Neuronal stem cell (in vitro differentiated cells): Measurements from ENCODE around the gene INO80C.

Source experiments
- DNase-seq: peaks from one replicate; pipeline ENCODE4 v3.0.0-alpha.2; 2013; ENCODE audit warnings: low spot score
- H2AFZ ChIP-seq: one replicate; pipeline ENCODE4 v1.6.1; 2013; ENCODE audit warnings: mild to moderate bottlenecking, low read length, inconsistent platforms
- H2AK5ac ChIP-seq: 2 replicates; pipeline ENCODE4 v1.6.1; 2013; ENCODE audit warnings: low read depth, mild to moderate bottlenecking, inconsistent platforms, low read length, moderate library complexity, mixed read lengths
- H2BK120ac ChIP-seq: 2 replicates; pipeline ENCODE4 v1.6.1; 2013; ENCODE audit warnings: low read depth, mild to moderate bottlenecking, inconsistent platforms, low read length, moderate library complexity, mixed read lengths
- H2BK12ac ChIP-seq: one replicate; pipeline ENCODE4 v1.6.1; 2013; ENCODE audit warnings: low read length, inconsistent platforms
- H2BK15ac ChIP-seq: 2 replicates; pipeline ENCODE4 v1.6.1; 2013; ENCODE audit warnings: mild to moderate bottlenecking, low read length, inconsistent platforms, mixed read lengths
- H2BK5ac ChIP-seq: one replicate; pipeline ENCODE4 v1.6.1; 2013; ENCODE audit warnings: inconsistent platforms, mild to moderate bottlenecking, low read length, moderate library complexity
- H3K14ac ChIP-seq: one replicate; pipeline ENCODE4 v1.6.1; 2013; ENCODE audit warnings: low read length, inconsistent platforms
- H3K18ac ChIP-seq: 2 replicates; pipeline ENCODE4 v1.6.1; 2013; ENCODE audit warnings: low read length, inconsistent platforms
- H3K23ac ChIP-seq: 2 replicates; pipeline ENCODE4 v1.6.1; 2013; ENCODE audit warnings: low read depth, mild to moderate bottlenecking, mixed read lengths, low read length, inconsistent platforms; ENCODE audit not compliant: poor library complexity
- H3K27ac ChIP-seq: replicated peaks from 3 replicates; pipeline ENCODE4 v1.5.1; 2013; ENCODE audit warnings: low read length, inconsistent platforms
- H3K27me3 ChIP-seq, 3 experiments: 2 replicates each; pipeline ENCODE4 v1.6.1; 2013; ENCODE audit warnings: low read length in 3 of 3, mild to moderate bottlenecking in 2 of 3, inconsistent platforms in 1 of 3, low read depth in 1 of 3, mixed read lengths in 1 of 3, moderate library complexity in 1 of 3; ENCODE audit not compliant: control insufficient read depth in 3 of 3, insufficient read depth in 3 of 3
- H3K36me3 ChIP-seq, 2 donors: replicated peaks in 1 of 2; 2 replicates each; pipeline ENCODE4 v1.6.1; 2013; ENCODE audit warnings: low read length in 2 of 2; ENCODE audit not compliant: control insufficient read depth in 2 of 2, insufficient read depth in 2 of 2
- H3K4ac ChIP-seq: 2 replicates; pipeline ENCODE4 v1.6.1; 2013; ENCODE audit warnings: inconsistent platforms, mild to moderate bottlenecking, low read length, moderate library complexity
- H3K4me1 ChIP-seq, 2 donors: 1 replicate in 1 of 2; 2 replicates in 1 of 2; pipeline ENCODE4 v1.6.1; 2013; ENCODE audit warnings: low read length in 2 of 2, low read depth in 1 of 2; ENCODE audit not compliant: control insufficient read depth in 2 of 2, insufficient read depth in 1 of 2
- H3K4me2 ChIP-seq: one replicate; pipeline ENCODE4 v1.6.1; 2013; ENCODE audit warnings: mild to moderate bottlenecking, low read length, inconsistent platforms; ENCODE audit not compliant: insufficient read depth, poor library complexity, severe bottlenecking
- H3K4me3 ChIP-seq, 2 donors: 2 replicates each; pipeline ENCODE4 v1.5.1; 2013; ENCODE audit warnings: low read length in 2 of 2, mild to moderate bottlenecking in 2 of 2, inconsistent platforms in 1 of 2, moderate library complexity in 1 of 2
- H3K79me1 ChIP-seq: one replicate; pipeline ENCODE4 v1.6.1; 2013; ENCODE audit warnings: low read depth, mild to moderate bottlenecking, inconsistent platforms, low read length, moderate library complexity
- H3K9ac ChIP-seq: one replicate; pipeline ENCODE4 v1.6.1; 2013; ENCODE audit warnings: mild to moderate bottlenecking, low read depth, low read length, inconsistent platforms; ENCODE audit not compliant: poor library complexity
- H3K9me3 ChIP-seq, 2 donors: replicated peaks in 1 of 2; 2 replicates each; pipeline versions ENCODE3 to v1.6.1; 2013; ENCODE audit warnings: low read length in 2 of 2, mild to moderate bottlenecking in 2 of 2, inconsistent platforms in 1 of 2, low read depth in 1 of 2, mixed read lengths in 1 of 2, moderate library complexity in 1 of 2; ENCODE audit not compliant: control insufficient read depth in 2 of 2, insufficient read depth in 1 of 2
- H4K8ac ChIP-seq: one replicate; pipeline ENCODE4 v1.6.1; 2013; ENCODE audit warnings: low read depth, mild to moderate bottlenecking, inconsistent platforms, low read length, moderate library complexity
- H4K91ac ChIP-seq: one replicate; pipeline ENCODE4 v1.6.1; 2013; ENCODE audit warnings: low read length, low read depth, mild to moderate bottlenecking, inconsistent platforms; ENCODE audit not compliant: poor library complexity
- WGBS, 2 donors: extraction: QIAGEN DNeasy Blood & Tissue Kit; methylation state at CpG; one replicate each; pipeline ENCODE4 v1.1.7; 2013; ENCODE audit warnings: missing lambda C conversion rate in 2 of 2, mixed read lengths in 1 of 2; ENCODE audit not compliant: insufficient read length in 2 of 2, insufficient replicate concordance in 1 of 2; ENCODE audit errors: extremely low coverage in 2 of 2; 5-methylcytosine and 5-hydroxymethylcytosine counted together

INO80C gene

DNA sequence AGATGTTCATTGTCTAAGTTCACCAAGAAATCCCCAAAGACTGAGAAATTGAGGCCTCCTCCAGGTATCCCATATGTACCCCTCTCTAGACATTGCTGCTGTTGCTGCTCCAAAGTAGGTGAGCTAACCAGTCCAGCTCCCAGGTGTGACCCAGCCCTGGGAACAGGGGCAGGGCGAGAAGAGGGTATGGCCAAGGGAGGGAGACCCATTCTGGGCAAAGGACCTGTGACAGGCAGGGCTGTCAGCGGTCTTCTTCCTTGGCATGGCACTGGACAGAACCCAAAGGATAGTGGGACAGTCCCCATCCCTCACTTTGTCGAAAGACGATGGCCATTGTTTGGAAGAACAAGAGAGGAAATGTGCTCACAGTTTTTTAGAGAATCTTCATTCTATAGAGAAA lies 7.2 kb upstream of the INO80C start:
- H3K14ac ChIP-seq = no peak overlapping the region
- no peak overlapping the region for H3K4ac ChIP-seq
- no peak overlapping the region for H3K27ac ChIP-seq
- DNase-seq = no peak
- no peaks in the 10 kb centered on the region for H3K9me3 ChIP-seq
- no peak overlapping the region for H3K23ac ChIP-seq
- no peak overlapping the region for H2BK5ac ChIP-seq
- H2AK5ac ChIP-seq = no peak overlapping the region
- no peak overlapping the region for H2BK120ac ChIP-seq
- no peak overlapping the region for H3K4me2 ChIP-seq
- H2BK12ac ChIP-seq = no peak overlapping the region
- no peak overlapping the region for H2AFZ ChIP-seq
- H3K4me1 ChIP-seq = peaks cover 4 to 6% of the 10 kb centered on the region in 2 donors
- no peak overlapping the region for H3K4me3 ChIP-seq
- H4K8ac ChIP-seq = no peak overlapping the region
- no peak overlapping the region for H2BK15ac ChIP-seq
- no peaks in the 10 kb centered on the region for H3K36me3 ChIP-seq
- peaks cover 0 to 55% (median 0%) of the 10 kb centered on the region in 3 experiments for H3K27me3 ChIP-seq
- H3K79me1 ChIP-seq = no peaks in the 10 kb centered on the region
- no peak overlapping the region for H3K18ac ChIP-seq
- H4K91ac ChIP-seq = no peak overlapping the region
- no CpG with 5 or more reads among the region's 4 CpGs for WGBS, 2 donors
- H3K9ac ChIP-seq = no peak overlapping the region

DNA sequence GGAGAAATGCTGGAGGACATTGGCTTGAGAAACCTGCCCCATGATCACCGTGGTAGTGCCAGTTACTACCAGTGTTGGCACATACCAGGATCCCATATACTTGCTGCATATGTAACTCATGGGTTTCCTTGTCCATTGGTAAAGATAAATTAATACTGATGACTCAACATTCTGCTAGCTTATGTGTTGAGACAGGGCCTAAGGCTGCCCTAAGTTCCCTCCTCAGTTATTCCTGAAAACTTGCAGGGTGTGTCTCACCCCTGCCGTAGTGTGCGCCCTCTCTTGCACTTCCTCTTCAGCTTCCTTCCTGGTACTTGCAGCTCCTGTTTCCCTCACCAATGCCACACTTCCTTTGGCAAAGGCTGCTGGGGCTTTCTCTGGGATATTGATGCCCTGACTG lies 4.3 kb upstream of the INO80C start:
- Histone ChIP-seq H3K18ac (no peak overlapping the region), H2AFZ (no peak overlapping the region), H2BK12ac (no peak overlapping the region), H4K8ac (no peak overlapping the region), H2BK5ac (no peak overlapping the region), H2BK120ac (no peak overlapping the region), H3K36me3 (no peaks in the 10 kb centered on the region), H3K4me3 (no peak overlapping the region), H3K27ac (no peak overlapping the region), H2BK15ac (no peak overlapping the region), H4K91ac (no peak overlapping the region), H3K9ac (no peak overlapping the region), H2AK5ac (no peak overlapping the region), H3K14ac (no peak overlapping the region), H3K4ac (no peak overlapping the region), H3K4me2 (no peak overlapping the region), H3K79me1 (no peaks in the 10 kb centered on the region), H3K4me1 (peaks cover 0 to 1% of the 10 kb centered on the region in 2 donors), H3K9me3 (no peaks in the 10 kb centered on the region), H3K23ac (no peak overlapping the region), H3K27me3 (peaks cover 0 to 48% (median 0%) of the 10 kb centered on the region in 3 experiments)
- no CpG with 5 or more reads among the region's 3 CpGs for WGBS, 2 donors
- DNase-seq = no peak

DNA sequence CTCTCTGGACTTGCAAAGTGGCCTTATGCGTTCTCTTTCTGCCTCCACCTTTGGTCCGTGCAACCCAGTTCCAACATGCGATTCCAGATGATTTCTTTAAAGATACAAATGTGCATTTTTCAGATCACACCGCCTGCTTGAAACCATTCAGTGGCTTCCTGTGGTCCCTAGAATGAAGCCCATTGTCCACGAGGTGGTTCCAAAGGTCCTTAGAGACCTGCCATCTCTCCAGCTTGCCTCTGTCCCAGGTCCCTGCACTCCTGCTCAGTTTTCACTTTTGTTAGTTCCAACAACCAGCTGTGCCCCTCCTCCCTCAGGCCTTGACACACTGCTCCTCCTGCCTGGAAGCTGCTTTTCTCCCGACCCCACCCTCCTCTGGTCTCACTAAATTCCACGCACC lies 3.6 kb upstream of the INO80C start:
- no peak overlapping the region for H2BK12ac ChIP-seq
- no peak overlapping the region for H3K23ac ChIP-seq
- no peak overlapping the region for H4K91ac ChIP-seq
- no peak overlapping the region for H3K4me3 ChIP-seq
- no peak overlapping the region for H2BK15ac ChIP-seq
- H2AK5ac ChIP-seq = no peak overlapping the region
- no peak overlapping the region for H2BK5ac ChIP-seq
- H2BK120ac ChIP-seq = no peak overlapping the region
- no peak overlapping the region for H3K14ac ChIP-seq
- DNase-seq = no peak
- no peak overlapping the region for H3K4me2 ChIP-seq
- H3K4ac ChIP-seq = no peak overlapping the region
- H2AFZ ChIP-seq = peak overlapping the region; percentile 51
- peaks cover 4% of the 10 kb centered on the region in 2 donors for H3K4me1 ChIP-seq
- no peak overlapping the region for H3K27ac ChIP-seq
- no peaks in the 10 kb centered on the region for H3K9me3 ChIP-seq
- H3K9ac ChIP-seq = no peak overlapping the region
- no peak overlapping the region for H3K18ac ChIP-seq
- H4K8ac ChIP-seq = no peak overlapping the region
- H3K27me3 ChIP-seq = peaks cover 0 to 41% (median 0%) of the 10 kb centered on the region in 3 experiments
- H3K79me1 ChIP-seq = peaks cover under 1% of the 10 kb centered on the region
- no CpG with 5 or more reads among the region's 7 CpGs for WGBS, 2 donors
- no peaks in the 10 kb centered on the region for H3K36me3 ChIP-seq

DNA sequence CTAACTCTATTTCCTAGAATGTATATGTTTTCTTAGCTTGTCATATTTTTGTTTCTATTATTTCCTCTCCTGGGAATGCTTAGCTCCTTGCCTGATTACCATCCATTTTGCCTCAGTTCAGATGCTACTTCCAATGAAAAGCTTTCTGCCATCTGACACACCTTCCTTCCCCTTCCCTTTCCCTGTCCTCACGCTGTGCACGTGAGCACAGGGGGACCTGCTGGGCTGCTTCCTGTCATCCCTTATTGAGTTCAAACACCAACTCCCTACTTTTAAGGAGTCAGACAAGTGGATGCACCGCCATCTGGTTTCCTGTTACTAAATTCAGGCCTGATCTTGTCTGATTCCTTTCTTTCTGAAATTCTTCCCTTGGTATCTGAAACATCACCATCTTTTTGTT lies 2.4 kb upstream of the INO80C start:
- Histone ChIP-seq H3K4me2 (no peak overlapping the region), H3K4me1 (peaks cover 4 to 5% of the 10 kb centered on the region in 2 donors), H3K27ac (no peak overlapping the region), H2BK5ac (no peak overlapping the region), H3K27me3 (peaks cover 0 to 29% (median 0%) of the 10 kb centered on the region in 3 experiments), H3K79me1 (peaks cover 1% of the 10 kb centered on the region), H4K91ac (no peak overlapping the region), H2BK12ac (no peak overlapping the region), H3K36me3 (no peaks in the 10 kb centered on the region), H2AK5ac (no peak overlapping the region), H2AFZ (peak overlapping the region; percentile 42), H3K9ac (no peak overlapping the region), H2BK15ac (no peak overlapping the region), H4K8ac (no peak overlapping the region), H3K18ac (no peak overlapping the region), H3K9me3 (no peaks in the 10 kb centered on the region), H3K23ac (no peak overlapping the region), H3K4me3 (no peak overlapping the region), H2BK120ac (no peak overlapping the region), H3K4ac (no peak overlapping the region), H3K14ac (no peak overlapping the region)
- no CpG with 5 or more reads among the region's 3 CpGs for WGBS, 2 donors
- no peak for DNase-seq
